ENCODE data around the gene RAB37. TPM values are rescaled to one million over a fixed set of nuclear protein-coding genes. Genes with fewer than 3 reads are reported as not detected.

The RAB37 gene
- total RNA-seq, 4 donors from 2014 or later: 1.2 to 5.1 (median 2.0) TPM

- no peaks in the 10 kb centered on the region for H3K9me3 ChIP-seq
- no peaks in the 10 kb centered on the region for H3K36me3 ChIP-seq
- no peak for ATAC-seq
- peaks cover 91% of the 10 kb centered on the region for H3K27me3 ChIP-seq
- no peak overlapping the region for H3K27ac ChIP-seq
- TF ChIP-seq CTCF (IDR thresholded peaks at IDR 0.05) (no peak), POLR2A (IDR thresholded peaks at IDR 0.05) (no peak), EP300 (IDR thresholded peaks at IDR 0.05) (no peak), POLR2AphosphoS5 (IDR thresholded peaks at IDR 0.05) (no peak)
- WGBS, 2 donors (ENCODE audit: low coverage in 1 of 2): 80 to 90% methylated on average over 1 of the region's 3 CpGs
- H3K4me1 ChIP-seq: peaks cover 0 to 28% (median 8%) of the 10 kb centered on the region in 3 donors
- H3K4me3 ChIP-seq: no peak overlapping the region
Measured at GRCh38 chr17:74734256-74734655, 2.8 kb upstream of the RAB37 start.

GRCh38 chr17:74737299-74738050 lies 419 bp downstream of the RAB37 start:
- H3K27me3 ChIP-seq: peaks cover 95% of the 10 kb centered on the region
- H3K4me3 ChIP-seq: peak overlapping the region in 1 of 2 donors; percentile 45
- H3K27ac ChIP-seq: peak overlapping the region in 2 of 4 donors; percentile 59 to 69

DNA sequence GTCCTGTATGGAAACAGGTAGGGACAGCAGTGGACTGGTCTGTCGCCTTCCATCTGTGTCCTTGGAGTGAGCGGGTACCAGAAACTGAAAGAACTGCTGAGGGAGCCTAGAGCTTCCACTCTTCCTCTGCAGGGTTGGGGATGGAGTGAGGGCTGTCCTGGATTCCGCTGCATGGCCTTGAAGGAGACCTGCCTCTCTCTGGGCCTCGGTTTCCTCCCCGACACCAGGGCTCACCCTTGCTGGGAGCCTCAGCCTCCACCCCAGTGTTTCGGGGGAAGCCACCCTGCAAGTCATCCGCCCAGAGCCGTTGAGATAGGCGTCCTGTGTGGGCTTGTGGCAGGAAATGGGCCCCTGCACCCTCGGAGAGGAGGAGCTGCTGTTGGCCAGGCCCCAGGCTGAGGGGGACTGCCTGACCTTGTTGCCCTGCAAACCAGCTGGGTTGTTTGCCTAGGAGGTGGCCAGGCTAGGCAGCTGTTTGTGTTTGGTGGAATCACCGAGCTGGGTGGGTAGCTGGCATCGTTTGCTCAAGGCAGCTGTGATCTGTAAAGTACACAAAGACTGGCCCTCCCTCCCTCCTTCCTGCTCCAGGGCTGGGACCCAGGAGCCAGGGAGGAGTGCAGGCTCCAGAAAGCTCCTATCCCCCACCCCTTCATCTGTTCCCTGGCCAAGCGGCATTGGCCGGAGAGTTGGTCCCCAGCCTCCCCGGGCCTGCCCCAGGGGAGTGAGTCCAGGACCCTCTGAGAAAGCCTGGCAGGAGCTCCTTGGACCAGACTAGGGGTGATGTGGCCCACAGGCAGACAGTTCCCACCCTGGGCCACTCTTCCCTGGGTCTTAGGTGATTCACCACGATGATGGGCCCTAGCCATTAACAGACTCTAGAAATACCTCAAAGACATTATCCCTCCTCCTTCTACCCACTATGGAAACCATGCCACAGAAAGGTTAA lies 1.3 kb downstream of the RAB37 start:
- H3K4me3 ChIP-seq: peak overlapping the region in 1 of 2 donors; percentile 45

More at GRCh38 chr17:74737299-74738050, 419 bp downstream of the RAB37 start:
- no peak for ATAC-seq
- Histone ChIP-seq H3K9me3 (no peaks in the 10 kb centered on the region), H3K4me1 (peaks cover 0 to 28% (median 8%) of the 10 kb centered on the region in 3 donors), H3K36me3 (no peaks in the 10 kb centered on the region)
- no CpG with 5 or more reads among the region's 38 CpGs for WGBS, 2 donors (ENCODE audit: low coverage in 1 of 2)
- peak in 2 of 4 experiments; percentile 12 to 32 for TF ChIP-seq CTCF (IDR thresholded peaks at IDR 0.05)
- TF ChIP-seq POLR2A (IDR thresholded peaks at IDR 0.05): no peak

GRCh38 chr17:74739227-74739831 lies 2.3 kb downstream of the RAB37 start:
- Histone ChIP-seq H3K9me3 (no peaks in the 10 kb centered on the region), H3K27ac (no peak overlapping the region), H3K4me3 (no peak overlapping the region), H3K36me3 (no peaks in the 10 kb centered on the region), H3K27me3 (peaks cover 88% of the 10 kb centered on the region), H3K4me1 (peaks cover 0 to 32% (median 8%) of the 10 kb centered on the region in 3 donors)
- no peak for TF ChIP-seq POLR2AphosphoS5 (IDR thresholded peaks at IDR 0.05)
- no peak for TF ChIP-seq CTCF (IDR thresholded peaks at IDR 0.05)
- TF ChIP-seq EP300 (IDR thresholded peaks at IDR 0.05): no peak
- no peak for TF ChIP-seq POLR2A (IDR thresholded peaks at IDR 0.05)
- no peak for ATAC-seq
- 78 to 93% methylated on average over 5 to 12 of the region's 12 CpGs for WGBS, 2 donors (ENCODE audit: low coverage in 1 of 2)

More for the DNA sequence above, 1.3 kb downstream of the RAB37 start:
- WGBS, 2 donors (ENCODE audit: low coverage in 1 of 2): 38 to 74% methylated on average over 1 to 4 of the region's 16 CpGs
- Histone ChIP-seq H3K9me3 (no peaks in the 10 kb centered on the region), H3K27ac (peak overlapping the region in 1 of 4 donors; percentile 69), H3K4me1 (peaks cover 0 to 28% (median 8%) of the 10 kb centered on the region in 3 donors), H3K36me3 (no peaks in the 10 kb centered on the region), H3K27me3 (peaks cover 95% of the 10 kb centered on the region)
- peak; percentile 16 for ATAC-seq
- TF ChIP-seq POLR2A (IDR thresholded peaks at IDR 0.05): no peak
- no peak for TF ChIP-seq CTCF (IDR thresholded peaks at IDR 0.05)
- TF ChIP-seq EP300 (IDR thresholded peaks at IDR 0.05): no peak
- no peak for TF ChIP-seq POLR2AphosphoS5 (IDR thresholded peaks at IDR 0.05)
